ENCODE results near the gene PARP6. TPM values are rescaled to one million over a fixed set of nuclear protein-coding genes. Genes with fewer than 3 reads are reported as not detected.

Gene PARP6
- total RNA-seq, 4 donors from 2014 or later: 59.2 to 76.8 (median 65.1) TPM

DNA sequence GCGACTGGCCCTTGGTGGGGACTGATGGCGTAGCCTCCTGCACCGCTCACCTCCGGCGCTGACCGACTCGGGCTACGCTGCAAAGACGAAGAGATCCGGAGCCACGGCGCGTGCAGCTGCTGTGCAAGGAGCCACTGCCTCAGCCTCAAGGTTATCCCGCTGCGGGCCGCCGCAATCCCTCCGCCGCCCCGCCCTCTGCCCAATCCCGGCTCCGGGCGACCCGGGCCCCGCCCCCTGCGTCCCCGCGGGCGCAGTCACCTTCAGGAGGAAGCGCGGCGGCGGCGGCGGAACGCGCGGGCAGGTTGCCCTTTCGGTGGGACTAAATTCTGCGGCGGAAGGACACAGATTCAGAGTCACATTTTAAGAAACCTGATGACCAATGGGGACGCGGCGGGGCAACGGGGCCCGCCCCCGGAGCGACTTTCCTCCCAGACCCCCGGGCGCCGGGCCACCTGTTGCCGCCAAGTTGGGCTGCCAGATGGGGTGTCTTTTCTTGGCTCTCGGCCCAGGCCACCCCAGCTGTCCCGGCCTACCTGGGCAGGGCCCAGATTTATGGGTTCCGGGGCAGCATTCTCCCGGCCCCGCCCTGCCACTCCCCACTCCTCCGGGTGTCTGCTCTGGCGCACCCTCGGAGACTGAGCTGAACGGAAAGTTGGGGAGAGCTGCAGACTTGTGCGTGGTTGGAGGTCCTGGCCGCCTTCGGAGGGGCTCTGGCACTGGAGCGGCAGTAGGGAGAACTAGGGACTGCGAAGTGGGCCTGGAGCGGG is 41.1 kb downstream of the PARP6 start, which contains the start of gene PKM:
Gene PKM, minus strand, starts transcription at position 125 of the 767 bp plus-strand sequence. CDS start 12,093 bp downstream, outside the sequence.
- Histone ChIP-seq H3K4me1 (peaks cover 0 to 48% (median 41%) of the 10 kb centered on the region in 4 donors), H3K9me3 (no peaks in the 10 kb centered on the region), H3K27me3 (no peaks in the 10 kb centered on the region), H3K36me3 (no peaks in the 10 kb centered on the region), H3K4me3 (peak within 1 kb of the TSS; percentile 76 to 95 (median 86)), H3K27ac (peak within 1 kb of the TSS; percentile 95 to 99 (median 96))
- TF ChIP-seq, protein P1, sequence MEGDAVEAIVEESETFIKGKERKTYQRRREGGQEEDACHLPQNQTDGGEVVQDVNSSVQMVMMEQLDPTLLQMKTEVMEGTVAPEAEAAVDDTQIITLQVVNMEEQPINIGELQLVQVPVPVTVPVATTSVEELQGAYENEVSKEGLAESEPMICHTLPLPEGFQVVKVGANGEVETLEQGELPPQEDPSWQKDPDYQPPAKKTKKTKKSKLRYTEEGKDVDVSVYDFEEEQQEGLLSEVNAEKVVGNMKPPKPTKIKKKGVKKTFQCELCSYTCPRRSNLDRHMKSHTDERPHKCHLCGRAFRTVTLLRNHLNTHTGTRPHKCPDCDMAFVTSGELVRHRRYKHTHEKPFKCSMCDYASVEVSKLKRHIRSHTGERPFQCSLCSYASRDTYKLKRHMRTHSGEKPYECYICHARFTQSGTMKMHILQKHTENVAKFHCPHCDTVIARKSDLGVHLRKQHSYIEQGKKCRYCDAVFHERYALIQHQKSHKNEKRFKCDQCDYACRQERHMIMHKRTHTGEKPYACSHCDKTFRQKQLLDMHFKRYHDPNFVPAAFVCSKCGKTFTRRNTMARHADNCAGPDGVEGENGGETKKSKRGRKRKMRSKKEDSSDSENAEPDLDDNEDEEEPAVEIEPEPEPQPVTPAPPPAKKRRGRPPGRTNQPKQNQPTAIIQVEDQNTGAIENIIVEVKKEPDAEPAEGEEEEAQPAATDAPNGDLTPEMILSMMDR (IDR thresholded peaks at IDR 0.05): peak in 2 of 5 experiments; percentile 47 to 53
- TF ChIP-seq EP300 (IDR thresholded peaks at IDR 0.05): peak; percentile 36 to 91
- peak; percentile 86 to 90 for TF ChIP-seq POLR2A (IDR thresholded peaks at IDR 0.05)
- 1 to 2% methylated on average over 34 to 64 of the region's 67 CpGs for WGBS, 2 donors
- DNase-seq (ENCODE audit: low spot score in 2 of 2): peak; percentile 94 to 96

DNA sequence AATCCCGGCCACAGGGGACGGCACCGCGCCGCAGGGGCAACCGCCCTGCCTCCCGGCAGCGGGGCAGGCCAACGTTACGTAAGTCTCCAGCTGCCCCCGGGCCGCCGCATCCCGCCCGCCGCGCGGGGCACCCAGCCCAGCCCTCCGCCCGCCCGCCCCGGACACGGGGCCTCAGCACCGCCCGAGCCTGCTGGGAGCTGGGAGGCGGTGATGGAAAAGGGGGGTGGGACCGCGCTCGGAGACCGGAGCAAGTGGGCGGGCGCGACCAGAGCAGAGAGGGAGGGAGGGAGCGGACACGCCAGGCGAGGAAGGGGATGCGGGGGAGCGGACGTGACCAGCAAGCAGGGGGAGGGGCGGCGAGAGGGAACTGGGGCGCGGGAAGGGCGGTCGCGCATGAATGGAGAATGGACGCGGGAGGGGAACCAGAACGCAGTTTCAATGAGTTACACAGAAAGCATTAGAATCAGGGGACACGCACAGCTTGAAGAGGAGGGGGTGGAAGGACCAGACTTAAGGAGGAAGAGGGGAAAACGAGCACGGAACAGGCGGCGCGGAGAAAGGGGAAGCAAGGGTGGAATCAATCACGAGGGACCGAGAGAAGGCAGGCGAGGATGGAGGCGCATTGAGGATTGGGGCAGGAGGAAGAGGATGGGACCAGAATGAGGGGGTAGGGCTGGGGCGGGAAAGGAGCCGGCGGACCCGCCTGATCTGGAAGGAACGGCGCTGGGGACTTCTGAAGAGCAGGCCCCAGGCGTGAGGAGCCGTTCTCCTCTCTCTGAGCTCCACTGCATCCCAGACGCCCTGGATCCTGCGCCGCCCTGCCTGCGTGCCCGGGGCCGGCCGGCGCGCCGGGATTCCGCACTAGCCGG is 41.9 kb downstream of the PARP6 start:
- Histone ChIP-seq H3K4me3 (peak overlapping the region; percentile 76 to 95 (median 86)), H3K27me3 (no peaks in the 10 kb centered on the region), H3K27ac (peak overlapping the region; percentile 95 to 99 (median 96)), H3K4me1 (peaks cover 0 to 57% (median 45%) of the 10 kb centered on the region in 4 donors), H3K9me3 (no peaks in the 10 kb centered on the region), H3K36me3 (no peaks in the 10 kb centered on the region)
- WGBS, 2 donors: 1% methylated on average over 69 to 77 of the region's 79 CpGs
- peak; percentile 77 to 84 for DNase-seq (ENCODE audit: low spot score in 2 of 2)
- TF ChIP-seq, protein P1 (IDR thresholded peaks at IDR 0.05): peak in 2 of 5 experiments; percentile 8 to 44
- TF ChIP-seq EP300 (IDR thresholded peaks at IDR 0.05) (peak in 1 of 2 donors; percentile 83), POLR2A (IDR thresholded peaks at IDR 0.05) (peak; percentile 59 to 73)

- Histone ChIP-seq H3K36me3 (no peaks in the 10 kb centered on the region), H3K9me3 (no peaks in the 10 kb centered on the region), H3K4me3 (peak overlapping the region; percentile 76 to 95 (median 86)), H3K4me1 (peaks cover 0 to 59% (median 45%) of the 10 kb centered on the region in 4 donors), H3K27ac (peak overlapping the region; percentile 95 to 99 (median 96)), H3K27me3 (no peaks in the 10 kb centered on the region)
- TF ChIP-seq POLR2A (IDR thresholded peaks at IDR 0.05): no peak
- TF ChIP-seq EP300 (IDR thresholded peaks at IDR 0.05): no peak
- TF ChIP-seq, protein P1 (IDR thresholded peaks at IDR 0.05): peak in 1 of 5 experiments; percentile 25
- 0 to 1% methylated on average over 16 to 29 of the region's 29 CpGs for WGBS, 2 donors
- no peak for DNase-seq (ENCODE audit: low spot score in 2 of 2)
Observed at GRCh38 chr15:72229947-72230196, 42.5 kb downstream of the PARP6 start.

GRCh38 chr15:72229076-72229946 is 43.0 kb downstream of the PARP6 start:
- DNase-seq (ENCODE audit: low spot score in 2 of 2): peak in 1 of 2 donors; percentile 26
- WGBS, 2 donors: 3% methylated on average over 25 of the region's 25 CpGs
- H3K9me3 ChIP-seq: no peaks in the 10 kb centered on the region
- peak overlapping the region; percentile 95 to 99 (median 96) for H3K27ac ChIP-seq
- peak overlapping the region; percentile 76 to 95 (median 86) for H3K4me3 ChIP-seq
- TF ChIP-seq EP300 (IDR thresholded peaks at IDR 0.05): no peak
- TF ChIP-seq, protein P1 (IDR thresholded peaks at IDR 0.05): no peak
- no peak for TF ChIP-seq POLR2A (IDR thresholded peaks at IDR 0.05)
- peaks cover 0 to 60% (median 45%) of the 10 kb centered on the region in 4 donors for H3K4me1 ChIP-seq
- H3K36me3 ChIP-seq: no peaks in the 10 kb centered on the region
- no peaks in the 10 kb centered on the region for H3K27me3 ChIP-seq
